Gastroesophageal sphincter (tissue), 3 donors: ENCODE measurements around the gene RTN1.

Experiments
- POLR2A ChIP-seq, 2 donors: fragments of 450-650 bp; IDR thresholded peaks; one replicate each; pipeline ENCODE4 v1.6.1; 2017; ENCODE audit warnings: antibody characterized with exemption in 2 of 2, mild to moderate bottlenecking in 2 of 2, moderate library complexity in 1 of 2
- TF ChIP-seq, protein P1 (sequence below), 4 experiments: fragments of 200-600 bp in 2 of 4; fragments of 450-650 bp in 2 of 4; sonication (generic) in 1 of 4; IDR thresholded peaks; one replicate each; pipeline ENCODE4 v1.5.1; 2017 to 2019; ENCODE audit warnings: antibody characterized with exemption in 4 of 4, mild to moderate bottlenecking in 2 of 4, moderate library complexity in 2 of 4

DNA sequence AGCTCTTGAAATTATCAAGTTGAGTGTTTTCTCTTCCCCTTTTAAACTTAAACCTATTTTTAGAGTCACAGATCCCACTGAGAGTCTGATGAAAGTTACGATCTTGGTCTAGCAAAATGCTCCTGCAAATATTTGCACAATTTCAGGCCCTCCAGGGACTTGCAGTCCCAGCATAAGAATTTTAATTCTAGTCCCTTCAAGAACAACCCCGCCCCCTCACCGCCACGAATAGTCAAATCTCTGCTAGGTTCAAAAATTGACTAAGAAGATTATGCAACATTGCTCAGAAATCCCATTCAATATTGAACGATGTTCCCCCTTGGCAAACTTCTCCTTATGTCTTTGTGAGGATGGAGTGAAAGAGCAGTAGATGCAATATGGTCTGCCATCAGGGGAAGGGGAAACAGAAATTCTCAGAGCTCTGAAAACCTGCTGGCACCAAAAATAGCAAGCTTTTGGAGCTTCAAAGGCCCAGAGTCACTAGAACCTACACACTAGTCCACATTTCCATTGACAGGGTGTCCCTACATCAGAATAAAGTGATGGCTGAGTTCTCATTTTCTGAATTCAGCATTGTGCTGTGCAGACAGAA is 166.4 kb downstream of the RTN1 start:
- no peak for TF ChIP-seq POLR2A (IDR thresholded peaks at IDR 0.05)
- TF ChIP-seq, protein P1, sequence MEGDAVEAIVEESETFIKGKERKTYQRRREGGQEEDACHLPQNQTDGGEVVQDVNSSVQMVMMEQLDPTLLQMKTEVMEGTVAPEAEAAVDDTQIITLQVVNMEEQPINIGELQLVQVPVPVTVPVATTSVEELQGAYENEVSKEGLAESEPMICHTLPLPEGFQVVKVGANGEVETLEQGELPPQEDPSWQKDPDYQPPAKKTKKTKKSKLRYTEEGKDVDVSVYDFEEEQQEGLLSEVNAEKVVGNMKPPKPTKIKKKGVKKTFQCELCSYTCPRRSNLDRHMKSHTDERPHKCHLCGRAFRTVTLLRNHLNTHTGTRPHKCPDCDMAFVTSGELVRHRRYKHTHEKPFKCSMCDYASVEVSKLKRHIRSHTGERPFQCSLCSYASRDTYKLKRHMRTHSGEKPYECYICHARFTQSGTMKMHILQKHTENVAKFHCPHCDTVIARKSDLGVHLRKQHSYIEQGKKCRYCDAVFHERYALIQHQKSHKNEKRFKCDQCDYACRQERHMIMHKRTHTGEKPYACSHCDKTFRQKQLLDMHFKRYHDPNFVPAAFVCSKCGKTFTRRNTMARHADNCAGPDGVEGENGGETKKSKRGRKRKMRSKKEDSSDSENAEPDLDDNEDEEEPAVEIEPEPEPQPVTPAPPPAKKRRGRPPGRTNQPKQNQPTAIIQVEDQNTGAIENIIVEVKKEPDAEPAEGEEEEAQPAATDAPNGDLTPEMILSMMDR (IDR thresholded peaks at IDR 0.05): no peak
